Nephron progenitor cell (in vitro differentiated cells): ENCODE measurements around the gene LRRC32.
A peak's percentile ranks its signal among the peaks of the same experiment; 100 is the strongest.

Experiments
- DNase-seq: peaks from one replicate; pipeline ENCODE4 v3.0.0; 2021
- H3K27ac Mint-ChIP-seq: 2 replicates; pipeline ENCODE4 v1.8.0; 2021; ENCODE audit warnings: mild to moderate bottlenecking, moderate library complexity, mixed read lengths
- H3K27me3 Mint-ChIP-seq: 2 replicates; pipeline ENCODE4 v1.8.0; 2021; ENCODE audit warnings: mild to moderate bottlenecking, low read depth, mixed read lengths; ENCODE audit not compliant: poor library complexity
- H3K36me3 Mint-ChIP-seq: 2 replicates; pipeline ENCODE4 v1.8.0; 2021; ENCODE audit warnings: low read depth, mixed read lengths
- H3K4me1 Mint-ChIP-seq: 2 replicates; pipeline ENCODE4 v1.8.0; 2021; ENCODE audit warnings: mixed read lengths
- H3K4me3 Mint-ChIP-seq: 2 replicates; pipeline ENCODE4 v1.8.0; 2021; ENCODE audit warnings: mild to moderate bottlenecking, moderate library complexity, mixed read lengths
- H3K9me3 Mint-ChIP-seq: 2 replicates; pipeline ENCODE4 v1.8.0; 2021; ENCODE audit warnings: mild to moderate bottlenecking, moderate library complexity, mixed read lengths
- CTCF ChIP-seq: fragments of 200-600 bp; sonication (generic); IDR thresholded peaks from 2 replicates; pipeline ENCODE4 v1.5.0; 2021; ENCODE audit warnings: antibody characterized with exemption

The LRRC32 gene

GRCh38 chr11:76690736-76691135 is 20.2 kb upstream of the LRRC32 start:
- no peak for DNase-seq
- Mint-ChIP-seq H3K4me3 (no peak overlapping the region), H3K36me3 (no peaks in the 10 kb centered on the region), H3K27me3 (peaks cover 17% of the 10 kb centered on the region), H3K27ac (no peak overlapping the region), H3K4me1 (peaks cover 58% of the 10 kb centered on the region), H3K9me3 (no peaks in the 10 kb centered on the region)
- no peak for TF ChIP-seq CTCF

DNA sequence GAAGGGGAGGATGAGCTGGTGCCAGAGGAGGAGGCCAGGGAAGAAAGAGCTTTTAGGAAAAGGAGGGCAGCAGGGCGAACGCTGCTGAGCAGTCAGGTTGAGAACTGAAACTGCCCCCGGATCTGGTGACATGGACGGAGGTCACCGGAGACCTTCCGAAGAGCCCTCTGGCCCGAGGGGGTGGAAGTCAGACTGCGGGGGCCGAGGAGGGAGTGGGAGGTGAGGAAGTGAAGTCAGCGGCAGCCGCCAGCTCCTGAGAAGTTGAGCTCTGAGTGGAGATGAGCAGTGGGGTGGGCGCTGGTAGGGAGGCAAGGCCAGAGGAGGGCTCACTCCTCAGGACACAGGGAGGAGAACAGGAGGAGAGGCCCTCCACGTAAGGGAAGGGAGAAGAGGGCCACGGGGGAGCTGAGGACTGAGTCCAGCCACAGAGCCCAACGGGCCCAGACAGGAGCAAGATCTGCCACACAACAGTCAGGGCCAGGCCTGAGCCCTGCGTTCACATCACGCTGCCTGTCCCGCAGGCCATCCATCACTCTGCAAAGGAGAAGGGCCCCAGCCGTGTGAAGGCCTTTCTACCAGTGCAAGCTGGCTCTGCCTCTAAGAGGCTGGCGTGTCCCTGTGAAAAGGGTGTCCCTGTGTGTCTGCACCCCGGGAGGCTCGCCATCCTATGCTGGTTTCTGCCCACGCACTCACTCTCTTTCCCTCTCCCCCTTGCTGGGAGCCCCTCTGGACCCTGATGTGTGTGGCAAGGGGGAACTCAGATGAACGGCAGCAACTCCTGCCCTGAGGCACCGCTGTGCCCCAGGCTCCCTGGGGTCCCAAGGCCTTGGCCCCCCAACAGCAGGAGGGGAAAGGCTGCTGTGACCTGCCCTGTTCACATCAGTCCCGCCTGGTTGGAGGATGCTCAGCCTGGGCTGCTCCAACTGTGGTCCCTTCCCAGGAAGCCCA is 19.0 kb upstream of the LRRC32 start:
- Mint-ChIP-seq H3K27ac (peak overlapping the region; percentile 96), H3K36me3 (no peaks in the 10 kb centered on the region), H3K4me1 (peaks cover 63% of the 10 kb centered on the region), H3K27me3 (peaks cover 22% of the 10 kb centered on the region), H3K9me3 (no peaks in the 10 kb centered on the region), H3K4me3 (peak overlapping the region; percentile 59)
- TF ChIP-seq CTCF, result no peak
- DNase-seq, result peak; percentile 66

DNA sequence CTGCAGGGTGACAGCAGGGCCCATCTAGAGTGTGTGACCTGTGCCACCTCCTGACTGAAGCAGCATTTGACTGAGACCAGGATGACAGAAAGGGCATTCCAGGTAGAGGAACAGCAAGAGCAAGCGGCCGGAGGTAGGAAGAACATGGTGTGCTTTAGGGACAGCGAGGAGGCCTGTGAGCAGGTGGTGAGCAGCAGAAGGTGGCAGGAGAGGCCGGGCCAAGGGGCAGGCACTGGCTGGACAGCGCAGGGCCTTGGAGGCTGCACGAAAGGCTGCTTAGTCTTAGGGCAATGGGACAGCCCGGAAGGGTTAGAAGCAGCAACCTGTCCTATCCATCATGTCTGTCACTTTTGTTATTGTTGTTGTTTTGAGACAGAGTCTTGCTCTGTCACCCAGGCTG is 17.6 kb upstream of the LRRC32 start:
- H3K4me3 Mint-ChIP-seq, result peak overlapping the region; percentile 59
- no peak for DNase-seq
- H3K27me3 Mint-ChIP-seq, result peaks cover 27% of the 10 kb centered on the region
- H3K9me3 Mint-ChIP-seq, result no peaks in the 10 kb centered on the region
- no peaks in the 10 kb centered on the region for H3K36me3 Mint-ChIP-seq
- peak overlapping the region; percentile 68 for H3K27ac Mint-ChIP-seq
- H3K4me1 Mint-ChIP-seq, result peaks cover 66% of the 10 kb centered on the region
- TF ChIP-seq CTCF, result no peak

DNA sequence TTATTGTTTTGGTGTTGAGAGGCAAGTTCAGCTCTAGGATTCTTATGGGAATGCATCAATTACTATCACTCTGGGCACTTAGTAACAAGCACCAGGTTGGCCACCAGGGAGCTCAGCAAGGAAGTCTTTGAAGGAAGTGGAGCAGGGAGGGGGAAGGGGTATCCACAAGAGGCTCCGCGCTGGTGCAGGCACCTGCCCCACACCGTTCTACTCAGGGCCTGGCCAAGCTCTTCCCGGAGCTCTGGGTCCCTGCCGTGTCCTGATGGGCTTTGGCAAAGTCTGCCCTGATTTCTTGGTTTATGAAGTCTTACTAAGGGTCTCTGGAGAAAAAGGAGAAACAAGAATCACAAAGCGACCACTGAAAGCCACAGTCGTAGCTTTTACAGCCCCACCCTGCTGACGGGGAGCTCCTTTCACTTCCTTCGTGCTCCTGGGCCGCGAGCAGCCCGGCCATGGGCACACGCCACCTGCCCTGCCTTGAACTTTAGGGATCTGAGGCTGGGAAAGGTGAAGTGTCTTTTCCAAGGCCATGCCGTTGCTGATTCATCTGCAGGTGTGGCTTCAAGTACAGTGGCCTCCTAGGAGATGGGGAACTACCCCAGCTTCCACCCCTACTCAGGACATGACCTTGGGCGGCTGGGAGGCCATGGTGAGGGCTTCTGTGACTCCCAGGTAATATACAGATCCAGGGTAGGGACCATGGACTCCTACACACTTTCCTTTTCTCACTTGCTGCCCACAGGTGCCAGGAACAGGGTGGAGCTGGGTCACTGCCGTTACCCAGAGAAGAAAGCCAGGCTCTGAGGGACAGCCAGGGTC is 15.9 kb upstream of the LRRC32 start:
- Mint-ChIP-seq H3K4me1 (peaks cover 63% of the 10 kb centered on the region), H3K27ac (no peak overlapping the region), H3K27me3 (peaks cover 34% of the 10 kb centered on the region), H3K9me3 (no peaks in the 10 kb centered on the region), H3K36me3 (no peaks in the 10 kb centered on the region), H3K4me3 (no peak overlapping the region)
- TF ChIP-seq CTCF, result no peak
- no peak for DNase-seq

- no peak overlapping the region for H3K4me3 Mint-ChIP-seq
Observed at GRCh38 chr11:76685831-76686230, 15.3 kb upstream of the LRRC32 start.

More at GRCh38 chr11:76685831-76686230, 15.3 kb upstream of the LRRC32 start:
- Mint-ChIP-seq H3K36me3 (no peaks in the 10 kb centered on the region), H3K9me3 (no peaks in the 10 kb centered on the region), H3K27me3 (peaks cover 37% of the 10 kb centered on the region), H3K27ac (no peak overlapping the region), H3K4me1 (peaks cover 63% of the 10 kb centered on the region)
- no peak for DNase-seq
- no peak for TF ChIP-seq CTCF
